Caco-2 (cell line): ENCODE measurements around the gene TBC1D2B. TPM values are rescaled to one million over a fixed set of nuclear protein-coding genes. Genes with fewer than 3 reads are reported as not detected.

Experiments
- Bru-seq: library from RNA; stranded (reverse); fragments of 400-500 nt; gene quantifications from one replicate; lab custom pipeline; 2021; lab: Mats Ljungman, UMichigan
- BruChase-seq, 2 experiments: library from RNA; stranded (reverse); fragments of 400-500 nt; gene quantifications; one replicate each; lab custom pipeline; 2021; lab: Mats Ljungman, UMichigan
- BruUV-seq: library from RNA; stranded (reverse); fragments of 400-500 nt; replicated peaks from 2 replicates; lab custom pipeline; 2021; lab: Mats Ljungman, UMichigan
- CTCF ChIA-PET: fragments of 300-600 bp; sonication (Branson Sonifier 250); formaldehyde crosslinking; loops from one replicate; lab custom pipeline; 2022; ENCODE audit warnings: antibody characterized with exemption; lab: Charles Lee
- POLR2A ChIA-PET: fragments of 300-600 bp; sonication (Branson Sonifier 250); formaldehyde crosslinking; loops from one replicate; lab custom pipeline; 2022; ENCODE audit warnings: antibody characterized with exemption; lab: Charles Lee
- DNase-seq, 2 experiments: peaks; one replicate each; pipeline versions ENCODE4 v3.0.0 to v3.0.0-alpha.2; 2020 to 2022
- H3K27me3 ChIP-seq: replicated peaks from 2 replicates; pipeline ENCODE4 v1.6.0; 2011; ENCODE audit warnings: low read length; ENCODE audit not compliant: control insufficient read depth, insufficient read depth
- H3K36me3 ChIP-seq: 2 replicates; pipeline ENCODE4 v1.5.1; 2011; ENCODE audit warnings: low read length; ENCODE audit not compliant: control insufficient read depth, insufficient read depth
- H3K4me1 ChIP-seq: fragments of 250-450 bp; sonication (Bioruptor Pico); 2 replicates; pipeline ENCODE4 v1.5.1; 2020; ENCODE audit warnings: mild to moderate bottlenecking
- H3K4me3 ChIP-seq: 2 replicates; pipeline ENCODE4 v1.5.1; 2011; ENCODE audit warnings: low read depth, mild to moderate bottlenecking, control low read depth, low read length
- H3K9me3 ChIP-seq: fragments of 250-450 bp; sonication (Bioruptor Pico); 2 replicates; pipeline ENCODE4 v1.5.1; 2020; ENCODE audit warnings: mild to moderate bottlenecking, moderate library complexity
- H3K27ac Mint-ChIP-seq: one replicate; pipeline ENCODE4 v1.8.0; 2022; ENCODE audit warnings: mixed read lengths; ENCODE audit not compliant: unreplicated experiment
- H3K27me3 Mint-ChIP-seq: one replicate; pipeline ENCODE4 v1.8.0; 2022; ENCODE audit warnings: mixed read lengths; ENCODE audit not compliant: insufficient read depth, unreplicated experiment
- H3K36me3 Mint-ChIP-seq: one replicate; pipeline ENCODE4 v1.8.0; 2022; ENCODE audit warnings: mild to moderate bottlenecking, mixed read lengths; ENCODE audit not compliant: insufficient read depth, unreplicated experiment
- H3K4me1 Mint-ChIP-seq: one replicate; pipeline ENCODE4 v1.8.0; 2022; ENCODE audit warnings: low read depth, mixed read lengths; ENCODE audit not compliant: unreplicated experiment
- H3K4me3 Mint-ChIP-seq: one replicate; pipeline ENCODE4 v1.8.0; 2022; ENCODE audit warnings: mild to moderate bottlenecking, moderate library complexity, mixed read lengths; ENCODE audit not compliant: unreplicated experiment
- H3K9me3 Mint-ChIP-seq: one replicate; pipeline ENCODE4 v1.8.0; 2022; ENCODE audit warnings: mixed read lengths; ENCODE audit not compliant: unreplicated experiment
- intact Hi-C: fragments of 100-400 bp; cut with micrococcal nuclease; formaldehyde crosslinking; loops from one replicate; pipeline ENCODE4 v1.10.0; 2022; ENCODE audit not compliant: unreplicated experiment
- long read RNA-seq: library from polyadenylated mRNA; stranded (forward); transcript quantifications from one replicate; pipeline ENCODE4 v2.0.0, GENCODE V29; 2022
- total RNA-seq: library from RNA; stranded (reverse); gene quantifications from 2 replicates; pipeline ENCODE4 v1.2.3, GENCODE V29; 2022
- TF ChIP-seq, protein P1 (sequence below), 2 experiments: fragments of 200-600 bp in 1 of 2; IDR thresholded peaks; 1 replicate in 1 of 2; 2 replicates in 1 of 2; pipeline versions ENCODE4 v1.5.1 to v1.8.0; 2011 to 2022; ENCODE audit warnings: antibody characterized with exemption in 1 of 2, control low read depth in 1 of 2, inconsistent platforms in 1 of 2, low read depth in 1 of 2, low read length in 1 of 2, mild to moderate bottlenecking in 1 of 2, moderate library complexity in 1 of 2; ENCODE audit not compliant: insufficient read depth in 1 of 2, severe bottlenecking in 1 of 2, unreplicated experiment in 1 of 2

The TBC1D2B gene
- 18.3 and 19.1 TPM in 2 replicates for total RNA-seq
- percentile 63 among the genes with signal in this experiment for Bru-seq, nascent RNA
- BruChase-seq, experiment 1, labeled RNA remaining after a 2-hour chase: percentile 60 among the genes with signal in this experiment
- percentile 56 among the genes with signal in this experiment for BruChase-seq, experiment 2, labeled RNA remaining after a 6-hour chase
- long read RNA-seq, full-length matches to known transcripts: 7 of 8 reads
- long read RNA-seq, partial matches to known transcripts: 0 of 8 reads
- long read RNA-seq, other reads (novel, unspliced or antisense): 1 of 8 reads

DNA sequence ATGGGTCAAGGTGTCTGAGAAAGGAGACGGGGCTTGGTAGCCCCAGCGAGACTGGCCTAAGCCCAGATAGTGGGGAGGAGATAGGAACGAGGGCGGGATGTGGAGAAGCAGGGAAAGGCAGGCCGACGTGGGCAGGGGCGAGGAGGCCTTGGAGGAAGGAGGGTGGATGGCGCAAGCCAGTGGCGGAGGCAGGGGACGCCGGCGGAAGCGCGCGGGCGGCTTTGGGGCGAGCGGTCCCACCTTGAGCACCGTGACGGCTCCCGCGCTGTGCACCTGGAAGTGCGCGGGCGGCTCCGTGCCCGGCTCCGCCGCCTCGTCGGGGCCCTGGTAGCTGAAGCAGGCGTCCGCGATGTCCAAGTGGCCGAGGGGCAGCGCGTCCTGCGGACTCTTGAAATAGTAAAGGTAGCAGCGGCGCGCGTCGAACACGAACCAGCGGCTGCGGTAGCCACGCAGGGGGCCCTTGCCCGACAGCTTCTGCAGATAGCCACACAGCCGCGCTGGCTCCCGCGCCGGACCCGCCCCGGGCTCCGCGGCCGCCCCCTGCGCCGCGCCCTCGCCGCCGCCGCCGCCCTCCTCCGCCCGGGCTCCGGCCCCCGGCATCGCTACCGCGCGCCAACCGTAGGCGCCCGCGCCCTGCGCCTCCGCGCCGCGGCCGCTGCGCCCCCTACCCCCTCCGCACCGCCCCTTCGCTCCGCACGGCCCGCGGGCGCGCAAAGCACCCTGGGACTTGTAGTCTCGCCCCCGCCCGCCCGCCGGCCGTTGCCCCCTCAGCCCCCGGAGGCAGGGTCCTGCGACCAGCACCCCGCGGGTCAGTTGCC is at the start of gene TBC1D2B:
TSS of gene TBC1D2B (minus strand) at position 659 of the 818 bp plus-strand sequence. CDS start at position 600, 59 bp downstream.
- peaks cover 9% of the 10 kb centered on the region; the same call in 1 of the 2 replicates for H3K4me1 ChIP-seq
- Mint-ChIP-seq H3K27me3 (no peaks in the 10 kb centered on the region), H3K4me1 (peaks cover 8% of the 10 kb centered on the region), H3K36me3 (peaks cover 5% of the 10 kb centered on the region), H3K9me3 (no peaks in the 10 kb centered on the region), H3K27ac (peak within 1 kb of the TSS; percentile 85), H3K4me3 (peak within 1 kb of the TSS; percentile 89)
- peak within 1 kb of the TSS; percentile 82 for H3K4me3 ChIP-seq
- H3K27me3 ChIP-seq: no peaks in the 10 kb centered on the region
- ChIA-PET CTCF (interaction anchor here (1.3 kb wide), 1 partner anchor 31 kb away, joined by 3 read pairs; no protein-coding TSS in a partner anchor), POLR2A (no interaction called here)
- intact Hi-C loops: loop anchor here (1.0 kb wide), 2 partner anchors 11 to 31 kb away; no protein-coding TSS in a partner anchor
- TF ChIP-seq, protein P1, sequence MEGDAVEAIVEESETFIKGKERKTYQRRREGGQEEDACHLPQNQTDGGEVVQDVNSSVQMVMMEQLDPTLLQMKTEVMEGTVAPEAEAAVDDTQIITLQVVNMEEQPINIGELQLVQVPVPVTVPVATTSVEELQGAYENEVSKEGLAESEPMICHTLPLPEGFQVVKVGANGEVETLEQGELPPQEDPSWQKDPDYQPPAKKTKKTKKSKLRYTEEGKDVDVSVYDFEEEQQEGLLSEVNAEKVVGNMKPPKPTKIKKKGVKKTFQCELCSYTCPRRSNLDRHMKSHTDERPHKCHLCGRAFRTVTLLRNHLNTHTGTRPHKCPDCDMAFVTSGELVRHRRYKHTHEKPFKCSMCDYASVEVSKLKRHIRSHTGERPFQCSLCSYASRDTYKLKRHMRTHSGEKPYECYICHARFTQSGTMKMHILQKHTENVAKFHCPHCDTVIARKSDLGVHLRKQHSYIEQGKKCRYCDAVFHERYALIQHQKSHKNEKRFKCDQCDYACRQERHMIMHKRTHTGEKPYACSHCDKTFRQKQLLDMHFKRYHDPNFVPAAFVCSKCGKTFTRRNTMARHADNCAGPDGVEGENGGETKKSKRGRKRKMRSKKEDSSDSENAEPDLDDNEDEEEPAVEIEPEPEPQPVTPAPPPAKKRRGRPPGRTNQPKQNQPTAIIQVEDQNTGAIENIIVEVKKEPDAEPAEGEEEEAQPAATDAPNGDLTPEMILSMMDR (IDR thresholded peaks at IDR 0.05; ENCODE audit: insufficient read depth in 1 of 2, low read depth in 1 of 2, low read length in 1 of 2, severe bottlenecking in 1 of 2, unreplicated experiment in 1 of 2): no peak
- peak; percentile 57 to 72 for DNase-seq
- no peaks in the 10 kb centered on the region for H3K36me3 ChIP-seq
- H3K9me3 ChIP-seq: no peaks in the 10 kb centered on the region
- BruUV-seq: no TSS peak

DNA sequence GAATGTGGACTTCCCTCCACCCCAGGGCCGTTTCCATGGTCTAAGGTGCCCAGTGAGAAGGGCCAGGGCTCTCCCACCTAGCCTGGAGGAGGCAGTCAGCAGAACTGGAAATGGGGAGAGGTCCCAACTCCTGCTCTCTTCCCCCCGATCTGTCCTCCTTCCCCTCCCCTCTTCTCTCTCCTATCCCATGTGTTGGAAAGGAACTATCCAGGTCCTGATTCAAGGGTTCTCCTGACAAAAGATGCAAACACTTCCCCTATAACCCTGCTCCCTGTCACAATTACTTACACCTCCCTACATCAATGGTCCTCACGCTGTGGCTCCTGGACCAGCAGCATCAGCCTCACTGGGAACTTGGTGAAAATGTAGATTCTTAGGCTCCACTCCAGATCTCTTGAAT is 47.8 kb upstream of the TBC1D2B start:
- DNase-seq: no peak
- POLR2A ChIA-PET: no interaction called here
- Histone ChIP-seq H3K27me3 (no peaks in the 10 kb centered on the region), H3K4me1 (no peaks in the 10 kb centered on the region), H3K9me3 (no peaks in the 10 kb centered on the region), H3K36me3 (no peaks in the 10 kb centered on the region), H3K4me3 (no peak overlapping the region)
- no TSS peak for BruUV-seq
- Mint-ChIP-seq H3K4me3 (no peak overlapping the region), H3K4me1 (peaks cover 9% of the 10 kb centered on the region), H3K27me3 (no peaks in the 10 kb centered on the region), H3K36me3 (no peaks in the 10 kb centered on the region), H3K27ac (no peak overlapping the region), H3K9me3 (no peaks in the 10 kb centered on the region)
- intact Hi-C loops: no loop called here
- CTCF ChIA-PET: no interaction called here
- TF ChIP-seq, protein P1 (IDR thresholded peaks at IDR 0.05; ENCODE audit: insufficient read depth in 1 of 2, low read depth in 1 of 2, low read length in 1 of 2, severe bottlenecking in 1 of 2, unreplicated experiment in 1 of 2): no peak

DNA sequence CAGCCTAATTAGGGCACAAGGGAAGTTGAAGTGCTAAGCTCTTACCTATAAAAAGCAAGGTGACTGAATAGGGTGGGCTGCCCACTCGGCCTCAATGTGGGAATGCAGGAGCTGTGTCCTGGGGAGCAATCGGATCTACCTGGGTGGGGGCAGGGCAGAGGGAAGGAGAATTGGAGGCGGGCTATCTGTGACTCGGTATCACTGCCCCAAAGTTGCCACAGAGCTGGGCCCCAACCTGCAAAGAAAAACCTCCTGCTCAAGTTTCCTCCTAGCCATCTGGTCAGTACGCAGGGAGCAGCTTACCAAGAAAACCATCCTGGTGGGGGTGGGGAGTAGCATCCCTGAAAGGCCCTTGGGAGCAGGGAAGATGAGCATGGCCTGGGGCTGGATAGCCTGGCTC is 43.0 kb upstream of the TBC1D2B start:
- intact Hi-C loops: no loop called here
- DNase-seq: no peak
- Mint-ChIP-seq H3K27ac (no peak overlapping the region), H3K4me1 (no peaks in the 10 kb centered on the region), H3K27me3 (no peaks in the 10 kb centered on the region), H3K9me3 (no peaks in the 10 kb centered on the region), H3K4me3 (no peak overlapping the region), H3K36me3 (no peaks in the 10 kb centered on the region)
- H3K36me3 ChIP-seq: no peaks in the 10 kb centered on the region
- no peaks in the 10 kb centered on the region for H3K9me3 ChIP-seq
- TF ChIP-seq, protein P1 (IDR thresholded peaks at IDR 0.05; ENCODE audit: insufficient read depth in 1 of 2, low read depth in 1 of 2, low read length in 1 of 2, severe bottlenecking in 1 of 2, unreplicated experiment in 1 of 2): no peak
- ChIA-PET POLR2A (no interaction called here), CTCF (interaction anchor here (1.6 kb wide), 1 partner anchor 12 kb away, joined by 5 read pairs; no protein-coding TSS in a partner anchor)
- H3K4me1 ChIP-seq: no peaks in the 10 kb centered on the region
- H3K4me3 ChIP-seq: no peak overlapping the region
- BruUV-seq: no TSS peak
- no peaks in the 10 kb centered on the region for H3K27me3 ChIP-seq
